Peyer's patch (tissue), 4 donors: ENCODE data around the gene TP53AIP1. TPM values are rescaled to one million over a fixed set of nuclear protein-coding genes. Genes with fewer than 3 reads are reported as not detected.

ENCODE experiments used
- DNase-seq, 3 donors: peaks; one replicate each; pipeline ENCODE4 v3.0.0-alpha.2; 2017 to 2019
- H3K27ac ChIP-seq, 4 donors: fragments of 200-600 bp; sonication (generic); one replicate each; pipeline ENCODE4 v1.5.1; 2016 to 2019
- H3K27me3 ChIP-seq, 2 donors: fragments of 200-600 bp; sonication (generic); one replicate each; pipeline ENCODE4 v1.5.1; 2019
- H3K36me3 ChIP-seq, 3 donors: fragments of 200-600 bp; sonication (generic); one replicate each; pipeline ENCODE4 v1.5.1; 2016 to 2019
- H3K4me1 ChIP-seq, 4 donors: fragments of 200-600 bp; sonication (generic); one replicate each; pipeline ENCODE4 v1.5.1; 2016 to 2019
- H3K4me3 ChIP-seq, 4 donors: fragments of 200-600 bp; sonication (generic); 1 replicate in 3 of 4; 2 replicates in 1 of 4; pipeline ENCODE4 v1.5.1; 2016 to 2019; ENCODE audit warnings: mild to moderate bottlenecking in 1 of 4
- H3K9me3 ChIP-seq, 4 donors: fragments of 200-600 bp; sonication (generic); one replicate each; pipeline ENCODE4 v1.5.1; 2016 to 2019; ENCODE audit warnings: mild to moderate bottlenecking in 1 of 4
- CTCF ChIP-seq, 6 experiments: fragments of 450-650 bp in 4 of 6; fragments of 200-600 bp in 2 of 6; sonication (generic) in 1 of 6; IDR thresholded peaks; one replicate each; pipeline ENCODE4 v1.5.1; 2017 to 2019; ENCODE audit warnings: antibody characterized with exemption in 6 of 6, mild to moderate bottlenecking in 3 of 6, moderate library complexity in 1 of 6
- POLR2A ChIP-seq, 2 donors: fragments of 450-650 bp; IDR thresholded peaks; one replicate each; pipeline ENCODE4 v1.5.1; 2017; ENCODE audit warnings: antibody characterized with exemption in 2 of 2, mild to moderate bottlenecking in 2 of 2, moderate library complexity in 2 of 2
- total RNA-seq, 4 donors: library from RNA; depleted of rRNA; stranded (reverse); fragments of >200 nt; gene quantifications; one replicate each; pipeline ENCODE4 v1.1.0, GENCODE V29; 2016

TP53AIP1 gene
- total RNA-seq, 4 donors from 2014 or later = 0.35 to 2.0 (median 0.47) TPM; not detected in 1

GRCh38 chr11:128943428-128943976 lies 831 bp upstream of the TP53AIP1 start:
- no peak overlapping the region for H3K4me3 ChIP-seq
- TF ChIP-seq CTCF (IDR thresholded peaks at IDR 0.05) (no peak), POLR2A (IDR thresholded peaks at IDR 0.05) (no peak)
- no peaks in the 10 kb centered on the region for H3K36me3 ChIP-seq
- no peaks in the 10 kb centered on the region for H3K27me3 ChIP-seq
- H3K9me3 ChIP-seq = no peaks in the 10 kb centered on the region
- DNase-seq = no peak
- no peak overlapping the region for H3K27ac ChIP-seq
- H3K4me1 ChIP-seq = no peaks in the 10 kb centered on the region

- no peak overlapping the region for H3K4me3 ChIP-seq
- no peaks in the 10 kb centered on the region for H3K9me3 ChIP-seq
- H3K4me1 ChIP-seq = no peaks in the 10 kb centered on the region
- no peak for DNase-seq
- no peaks in the 10 kb centered on the region for H3K36me3 ChIP-seq
- H3K27me3 ChIP-seq = no peaks in the 10 kb centered on the region
- TF ChIP-seq POLR2A (IDR thresholded peaks at IDR 0.05) (no peak), CTCF (IDR thresholded peaks at IDR 0.05) (no peak)
- no peak overlapping the region for H3K27ac ChIP-seq
Measured at GRCh38 chr11:128942272-128942612, 429 bp downstream of the TP53AIP1 start.

DNA sequence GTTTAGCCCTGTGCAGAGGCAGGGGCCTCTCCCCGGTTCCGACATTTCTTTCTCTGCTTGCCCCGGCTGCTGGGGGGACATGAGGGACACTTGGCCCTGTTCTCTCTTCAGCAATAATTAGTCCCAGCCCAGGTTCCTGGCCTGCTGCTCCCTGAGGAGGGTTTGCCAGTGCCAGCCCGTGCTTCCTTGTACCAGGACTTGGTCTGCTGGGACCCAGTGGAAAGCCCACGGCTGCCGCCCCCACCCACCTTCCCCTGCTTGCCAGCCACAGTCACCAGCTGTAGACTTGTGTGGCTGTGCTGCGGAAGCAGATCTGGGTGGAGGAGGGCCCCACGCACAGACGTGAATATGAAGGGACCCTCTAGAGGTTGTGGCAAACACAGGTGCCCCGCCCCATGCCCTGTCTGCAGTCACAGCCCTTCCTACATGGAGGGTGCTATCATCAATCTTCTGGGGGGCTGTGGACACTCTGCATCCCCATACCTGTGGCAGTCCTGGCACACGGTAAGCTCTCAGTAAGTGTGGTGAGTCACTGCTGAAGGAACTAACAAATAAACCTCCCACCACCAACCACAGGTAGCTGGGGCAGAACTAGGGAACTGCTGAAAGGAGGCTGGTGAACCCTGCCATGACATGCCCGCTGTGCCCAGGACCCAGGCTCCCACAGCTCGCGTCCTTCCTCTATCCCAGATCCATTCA lies 949 bp downstream of the TP53AIP1 start:
- Histone ChIP-seq H3K4me3 (no peak overlapping the region), H3K27ac (no peak overlapping the region), H3K9me3 (no peaks in the 10 kb centered on the region), H3K4me1 (no peaks in the 10 kb centered on the region), H3K36me3 (no peaks in the 10 kb centered on the region), H3K27me3 (no peaks in the 10 kb centered on the region)
- no peak for TF ChIP-seq POLR2A (IDR thresholded peaks at IDR 0.05)
- no peak for TF ChIP-seq CTCF (IDR thresholded peaks at IDR 0.05)
- no peak for DNase-seq

GRCh38 chr11:128941110-128941509 lies 1.6 kb downstream of the TP53AIP1 start:
- TF ChIP-seq POLR2A (IDR thresholded peaks at IDR 0.05) (no peak), CTCF (IDR thresholded peaks at IDR 0.05) (no peak)
- H3K4me3 ChIP-seq = no peak overlapping the region
- H3K9me3 ChIP-seq = no peaks in the 10 kb centered on the region
- no peaks in the 10 kb centered on the region for H3K27me3 ChIP-seq
- no peaks in the 10 kb centered on the region for H3K36me3 ChIP-seq
- H3K27ac ChIP-seq = no peak overlapping the region
- DNase-seq = no peak
- H3K4me1 ChIP-seq = no peaks in the 10 kb centered on the region

GRCh38 chr11:128940603-128941002 lies 2.1 kb downstream of the TP53AIP1 start:
- no peaks in the 10 kb centered on the region for H3K4me1 ChIP-seq
- TF ChIP-seq CTCF (IDR thresholded peaks at IDR 0.05) (no peak), POLR2A (IDR thresholded peaks at IDR 0.05) (no peak)
- no peaks in the 10 kb centered on the region for H3K27me3 ChIP-seq
- DNase-seq = no peak
- H3K27ac ChIP-seq = no peak overlapping the region
- H3K36me3 ChIP-seq = no peaks in the 10 kb centered on the region
- H3K4me3 ChIP-seq = no peak overlapping the region
- no peaks in the 10 kb centered on the region for H3K9me3 ChIP-seq
